Activated CD4-positive, alpha-beta T cell treated with anti-CD3 and anti-CD28 coated beads, Interleukin-2, amount 50 U/mL, for 4 hours (primary cell): ENCODE data around the gene WWOX.
"Not testable (repeated sequence)": the region's sequence is repeated elsewhere in the genome, so short reads cannot be mapped to it uniquely, and the experiment has no call there.

Experiments
- DNase-seq, 2 experiments: peaks; one replicate each; pipeline ENCODE4 v3.0.0-alpha.2; 2020

The WWOX gene

DNA sequence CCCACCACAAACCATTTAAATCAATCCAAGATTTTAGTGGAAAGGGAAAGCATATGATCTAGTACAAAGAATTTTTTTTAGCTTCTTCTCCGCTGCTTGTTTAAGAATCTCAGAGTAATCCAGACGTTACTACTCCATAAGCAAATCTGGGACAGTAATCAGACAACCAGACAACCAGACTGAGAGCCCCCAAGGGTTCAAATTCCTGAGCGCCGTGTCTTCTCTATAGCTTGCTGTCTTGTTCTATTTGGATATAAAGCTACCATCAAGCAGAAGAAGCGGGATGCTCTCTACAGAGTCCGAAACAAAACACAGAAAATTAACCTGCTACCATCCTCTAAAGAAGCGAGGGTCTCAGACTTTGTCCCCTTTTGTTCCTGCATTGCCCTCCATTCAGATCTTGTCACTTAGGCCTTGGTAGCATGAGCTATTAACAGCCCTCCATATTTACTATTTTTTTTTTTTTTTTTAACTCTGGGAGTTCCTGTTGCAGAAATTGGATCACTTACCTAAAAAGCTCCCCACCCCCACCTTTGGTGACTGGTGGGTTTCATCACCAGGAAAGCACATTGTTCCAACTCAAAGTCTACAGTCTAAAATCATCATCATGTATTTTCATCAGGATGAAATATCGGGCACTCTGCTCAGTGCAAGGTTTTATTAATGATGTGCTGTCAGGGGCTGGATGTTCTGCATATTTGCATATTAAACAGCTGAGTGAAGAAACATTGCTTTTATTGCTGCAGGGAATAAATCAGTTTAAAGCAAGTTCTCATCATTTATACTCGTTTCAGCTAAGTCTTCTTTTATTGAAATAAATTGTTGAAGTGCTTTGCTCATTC lies 576.7 kb downstream of the WWOX start:
- no peak for DNase-seq

DNA sequence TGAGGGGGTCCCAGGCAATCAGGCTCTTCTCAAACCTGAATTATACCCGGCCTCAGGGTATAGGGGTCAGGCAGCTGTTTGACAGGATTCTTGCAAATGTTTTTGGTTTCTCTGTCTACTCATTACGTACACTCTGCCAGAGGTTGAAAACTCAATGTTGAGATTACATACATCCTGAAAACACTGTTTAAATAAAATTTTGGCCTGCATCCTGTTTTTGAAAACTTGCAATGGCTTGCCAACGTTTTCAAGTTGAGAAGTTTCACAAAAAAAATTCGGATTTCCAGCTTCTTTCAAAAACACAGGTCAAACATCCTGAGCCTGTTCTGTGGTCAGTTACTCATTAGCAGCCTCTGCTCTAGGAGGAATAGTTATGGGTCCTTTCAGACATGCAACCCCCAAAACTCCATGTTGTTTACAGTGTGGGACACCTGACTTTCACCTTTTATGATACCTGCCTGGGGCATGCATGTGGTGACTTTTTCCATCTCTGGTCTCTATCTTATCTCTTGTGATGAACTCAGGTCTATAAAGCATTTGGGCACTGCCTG lies 577.8 kb downstream of the WWOX start:
- no peak for DNase-seq

DNA sequence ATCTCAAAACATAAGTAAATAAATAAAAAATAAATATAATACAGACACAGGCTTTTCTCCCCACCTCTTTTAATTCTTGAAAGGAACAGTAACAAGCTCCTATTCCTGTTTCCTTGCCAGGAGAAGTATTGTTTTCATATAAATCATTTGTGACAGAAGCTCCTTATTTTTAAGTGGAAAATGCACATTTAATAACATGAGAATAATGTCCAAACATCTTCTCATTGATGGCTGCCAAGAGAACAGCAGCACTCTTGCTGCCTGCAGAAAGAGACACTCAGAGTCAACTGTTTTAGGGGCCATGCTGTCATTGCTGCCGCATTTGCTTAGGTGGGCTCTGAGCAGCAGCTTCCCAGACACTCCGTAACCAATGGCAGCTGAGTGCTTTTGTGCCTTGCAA lies 580.1 kb downstream of the WWOX start:
- no peak for DNase-seq

- DNase-seq, result no peak
Observed at GRCh38 chr16:78681743-78682142, 582.3 kb downstream of the WWOX start.

DNA sequence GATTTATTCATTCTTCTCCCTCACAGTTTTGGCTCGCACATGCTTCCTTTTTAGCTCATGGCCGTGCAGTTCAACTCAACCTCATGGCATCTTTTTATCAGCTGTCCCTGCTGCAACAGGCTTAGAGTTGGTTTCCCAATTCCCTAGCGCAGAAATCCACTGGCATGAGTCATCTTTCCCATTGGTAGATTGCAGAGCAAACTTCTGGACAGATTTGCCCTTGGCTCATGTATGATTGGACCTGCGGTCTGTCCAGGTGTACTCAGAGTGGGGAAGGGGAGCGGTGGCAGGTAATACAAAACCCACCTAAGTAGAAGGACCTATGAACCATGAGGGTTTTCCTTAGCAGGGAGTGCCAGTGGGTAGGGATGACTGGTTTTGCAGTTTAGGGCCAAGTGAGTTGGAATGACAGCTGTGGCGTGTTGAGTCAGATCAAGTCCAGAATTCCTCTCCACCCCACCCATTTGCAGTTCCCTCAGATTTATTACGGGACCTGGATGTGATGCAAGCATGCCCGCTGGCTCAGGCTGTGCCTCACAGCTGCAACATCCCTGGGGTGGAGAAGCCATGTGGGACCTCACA lies 584.7 kb downstream of the WWOX start:
- no peak for DNase-seq

DNA sequence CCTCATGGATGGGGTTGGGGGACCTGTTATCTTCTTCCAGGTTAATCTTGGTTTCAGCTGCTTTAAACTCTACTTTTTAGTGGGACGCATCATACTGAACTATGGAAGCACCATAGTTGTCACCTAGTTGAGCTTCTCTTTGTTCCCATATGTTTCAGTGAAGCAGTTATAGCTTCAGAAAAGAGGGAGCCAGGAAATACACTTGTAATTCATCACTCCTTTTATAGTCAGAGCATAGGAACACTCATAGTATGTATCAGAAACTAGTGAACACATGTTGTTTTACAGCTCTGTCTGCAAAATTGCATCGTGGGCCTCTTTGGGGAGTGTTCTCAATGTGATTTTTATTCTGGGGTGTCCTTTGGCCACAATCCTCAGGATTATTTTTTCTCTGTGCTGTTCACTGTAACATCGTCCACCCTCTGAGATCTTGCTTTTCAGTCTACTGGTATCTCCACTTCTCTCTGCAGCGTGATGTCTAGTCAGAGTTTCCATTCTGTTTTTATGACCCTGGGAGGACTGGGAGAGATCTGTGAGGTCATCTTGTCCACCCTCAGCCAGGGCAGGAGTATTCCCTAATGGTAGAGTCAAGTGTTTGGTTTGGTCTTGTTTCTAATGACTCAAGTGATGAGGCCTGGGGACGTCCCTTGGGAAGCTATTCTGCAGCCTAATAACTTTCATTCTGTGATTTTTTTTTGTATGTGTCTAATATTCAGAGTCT lies 585.4 kb downstream of the WWOX start:
- DNase-seq, result no peak

- no peak for DNase-seq
Observed at GRCh38 chr16:78686601-78687000, 587.1 kb downstream of the WWOX start.

- no peak for DNase-seq
Observed at GRCh38 chr16:78689028-78689427, 589.6 kb downstream of the WWOX start.

GRCh38 chr16:78689536-78689935 lies 590.1 kb downstream of the WWOX start:
- no peak for DNase-seq

- DNase-seq, result no peak
Observed at GRCh38 chr16:78690510-78690909, 591.1 kb downstream of the WWOX start.

GRCh38 chr16:78691746-78692145 lies 592.3 kb downstream of the WWOX start:
- DNase-seq, result not testable (repeated sequence)

DNA sequence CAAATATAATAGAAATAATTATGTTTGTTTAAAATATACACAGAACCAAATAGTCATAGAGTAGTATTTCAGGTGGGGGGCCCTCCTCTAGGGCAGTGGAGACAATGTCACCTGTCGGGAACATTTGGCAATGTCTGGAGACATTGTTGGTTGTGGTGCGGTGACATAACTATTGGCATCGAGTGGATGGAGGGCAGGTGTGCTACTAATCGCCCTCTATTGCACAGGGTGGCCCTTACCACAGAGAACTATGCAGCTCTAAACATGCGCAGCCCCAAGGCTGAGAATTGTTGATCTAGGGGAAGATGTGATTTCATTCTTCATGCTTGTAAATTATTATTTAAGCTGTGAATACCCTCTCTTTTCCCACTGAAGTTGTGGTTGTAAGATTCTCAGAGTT lies 594.0 kb downstream of the WWOX start:
- no peak for DNase-seq

- no peak for DNase-seq
Observed at GRCh38 chr16:78694414-78694813, 595.0 kb downstream of the WWOX start.

DNA sequence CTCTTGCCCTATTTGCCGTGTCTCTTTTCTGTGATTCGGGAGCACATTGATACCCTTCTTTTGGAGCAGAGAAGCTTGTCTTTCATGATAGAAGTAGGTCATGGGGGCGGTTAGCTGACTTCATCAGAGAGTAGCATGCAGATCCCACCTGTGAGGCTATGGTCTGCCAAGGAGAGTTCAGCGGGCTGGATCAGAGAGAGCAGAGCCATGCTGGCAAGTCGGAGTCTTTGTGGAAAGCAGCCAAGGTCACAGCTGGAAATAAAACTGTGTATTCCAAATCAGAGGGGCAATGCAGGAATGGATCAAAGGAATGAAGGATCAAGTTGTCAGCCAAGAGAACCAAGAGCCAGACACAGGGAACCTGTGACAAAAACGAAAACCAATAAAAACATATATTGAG lies 595.9 kb downstream of the WWOX start:
- no peak for DNase-seq

- no peak for DNase-seq
Observed at GRCh38 chr16:78696797-78697196, 597.3 kb downstream of the WWOX start.

- DNase-seq, result no peak
Observed at GRCh38 chr16:78697426-78697825, 598.0 kb downstream of the WWOX start.

DNA sequence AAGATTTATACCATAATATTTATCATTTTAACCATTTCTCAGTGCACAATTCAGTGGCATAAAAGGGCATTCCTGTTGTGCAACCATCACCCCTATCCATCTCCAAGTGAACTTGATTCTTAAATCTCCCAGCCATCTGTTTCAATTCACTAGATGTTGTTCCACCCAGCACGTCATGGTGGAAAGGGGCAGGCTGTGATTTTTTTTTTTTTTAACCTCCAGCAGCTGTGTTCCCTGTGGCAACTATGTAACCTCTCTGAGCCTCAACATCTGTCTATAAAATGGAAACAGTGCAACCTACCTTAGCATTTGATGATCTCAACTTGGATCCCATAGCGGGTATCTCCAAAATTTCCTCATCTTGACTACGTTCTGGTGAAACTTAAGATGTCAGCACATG lies 604.5 kb downstream of the WWOX start:
- DNase-seq, result no peak

GRCh38 chr16:78704416-78704815 lies 605.0 kb downstream of the WWOX start:
- no peak for DNase-seq

GRCh38 chr16:78705694-78706093 lies 606.2 kb downstream of the WWOX start:
- no peak for DNase-seq

DNA sequence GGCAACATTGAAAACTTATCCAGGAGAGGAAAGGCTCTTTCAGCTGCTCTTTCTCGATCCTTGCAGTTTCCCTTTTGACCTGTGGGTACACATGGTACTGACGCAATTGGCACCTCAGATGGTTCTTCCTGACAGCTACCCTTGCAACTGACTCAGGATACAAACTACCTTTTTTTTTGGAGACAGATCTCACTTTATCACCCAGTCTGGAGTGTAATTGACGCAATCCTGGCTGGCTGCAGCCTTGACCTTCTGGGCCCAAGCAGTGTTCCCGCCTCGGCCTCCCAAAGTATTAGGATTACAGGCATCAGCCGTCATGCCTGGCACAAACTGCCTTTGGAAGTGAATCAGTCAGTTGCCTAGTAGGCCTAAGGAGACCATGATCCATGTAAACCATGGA lies 607.2 kb downstream of the WWOX start:
- no peak for DNase-seq

- no peak for DNase-seq
Observed at GRCh38 chr16:78709137-78709884, 609.9 kb downstream of the WWOX start.

GRCh38 chr16:78715106-78715505 lies 615.7 kb downstream of the WWOX start:
- DNase-seq, result no peak

DNA sequence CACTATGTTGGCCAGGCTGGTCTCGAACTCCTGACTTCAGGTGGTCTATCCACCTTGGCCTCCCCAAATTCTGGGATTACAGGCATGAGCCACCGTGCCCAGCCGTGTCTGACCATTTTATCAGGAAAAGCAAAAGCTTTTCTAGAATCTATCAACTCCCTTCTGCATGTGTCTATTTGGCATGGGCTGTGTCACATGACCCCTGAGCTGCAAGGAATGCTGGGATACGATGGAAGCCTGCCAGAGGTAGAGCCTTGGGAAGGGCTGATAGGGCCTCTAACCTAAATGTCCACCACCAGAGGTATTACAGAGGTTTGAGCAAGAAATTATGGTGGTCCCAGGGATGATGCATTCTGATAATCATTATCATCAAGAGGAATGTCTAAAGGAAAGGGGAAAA lies 616.2 kb downstream of the WWOX start:
- no peak for DNase-seq
